ENCODE results near the gene DMC1.

DMC1 gene

GRCh38 chr22:38518620-38519019 is 51.4 kb downstream of the DMC1 start:
- no peak overlapping the region for H3K4me3 ChIP-seq (ENCODE audit: low read depth, low read length)
- no peak for TF ChIP-seq CTCF (IDR thresholded peaks at IDR 0.05; ENCODE audit: low read depth, low read length, missing control alignments)

GRCh38 chr22:38513063-38513462 is 56.9 kb downstream of the DMC1 start:
- TF ChIP-seq CTCF (IDR thresholded peaks at IDR 0.05; ENCODE audit: low read depth, low read length, missing control alignments), result peak; percentile 59
- DNase-seq (ENCODE audit: low read depth), result no peak
- no peak overlapping the region for H3K4me3 ChIP-seq (ENCODE audit: low read depth, low read length)

More at GRCh38 chr22:38518620-38519019, 51.4 kb downstream of the DMC1 start:
- DNase-seq (ENCODE audit: low read depth), result no peak

GRCh38 chr22:38510416-38510970 is 59.5 kb downstream of the DMC1 start:
- no peak overlapping the region for H3K4me3 ChIP-seq (ENCODE audit: low read depth, low read length)
- no peak for DNase-seq (ENCODE audit: low read depth)
- no peak for TF ChIP-seq CTCF (IDR thresholded peaks at IDR 0.05; ENCODE audit: low read depth, low read length, missing control alignments)

GRCh38 chr22:38506118-38506962 is 63.6 kb downstream of the DMC1 start, which contains the start of gene DDX17:
Gene DDX17, minus strand, starts transcription at chr22:38506311.
- H3K4me3 ChIP-seq (ENCODE audit: low read depth, low read length), result peak within 1 kb of the TSS; percentile 83
- TF ChIP-seq CTCF (IDR thresholded peaks at IDR 0.05; ENCODE audit: low read depth, low read length, missing control alignments), result no peak
- DNase-seq (ENCODE audit: low read depth), result peak; percentile 94

- TF ChIP-seq CTCF (IDR thresholded peaks at IDR 0.05; ENCODE audit: low read depth, low read length, missing control alignments), result no peak
- peak overlapping the region; percentile 83 for H3K4me3 ChIP-seq (ENCODE audit: low read depth, low read length)
- no peak for DNase-seq (ENCODE audit: low read depth)
Measured at GRCh38 chr22:38505541-38506117, 64.4 kb downstream of the DMC1 start.

GRCh38 chr22:38504731-38505540 is 65.0 kb downstream of the DMC1 start:
- no peak for TF ChIP-seq CTCF (IDR thresholded peaks at IDR 0.05; ENCODE audit: low read depth, low read length, missing control alignments)

More at GRCh38 chr22:38504731-38505540, 65.0 kb downstream of the DMC1 start:
- peak; percentile 31 for DNase-seq (ENCODE audit: low read depth)
- peak overlapping the region; percentile 83 for H3K4me3 ChIP-seq (ENCODE audit: low read depth, low read length)

Measured in GM12864 (cell line).